GM12878 (cell line): Measurements from ENCODE around the gene TIMM21. TPM values are rescaled to one million over a fixed set of nuclear protein-coding genes. Genes with fewer than 3 reads are reported as not detected.

ENCODE experiments used
- ATAC-seq: fragments of 200-7000 bp; cut with Tn5 transposase; 3 replicates; pipeline ENCODE4 v1.9.1; 2020; ENCODE audit warnings: mild to moderate bottlenecking, moderate library complexity
- BruUV-seq: library from RNA; stranded (reverse); fragments of 400-500 nt; replicated peaks from 2 replicates; lab custom pipeline; 2021; lab: Mats Ljungman, UMichigan
- CTCF ChIA-PET: fragments of 300-600 bp; sonication (Branson Sonifier 250); formaldehyde crosslinking; extraction: SDS; loops from one replicate; lab custom pipeline; 2021; ENCODE audit warnings: inconsistent platforms; lab: Yijun Ruan, JAX
- POLR2A ChIA-PET: fragments of 350-600 bp; formaldehyde crosslinking; extraction: SDS; loops from one replicate; lab custom pipeline; 2021; ENCODE audit warnings: inconsistent platforms; lab: Charles Lee
- RAD21 ChIA-PET: fragments of 300-600 bp; sonication (Branson Sonifier 250); formaldehyde crosslinking; loops from one replicate; lab custom pipeline; 2023; ENCODE audit warnings: antibody characterized with exemption; ENCODE audit not compliant: unreplicated experiment; lab: Charles Lee
- SMC1A ChIA-PET: fragments of 300-600 bp; sonication (Branson Sonifier 250); formaldehyde crosslinking; loops from one replicate; lab custom pipeline; 2023; ENCODE audit not compliant: unreplicated experiment, uncharacterized antibody; lab: Charles Lee
- DNase-seq: peaks from one replicate; pipeline ENCODE4 v3.0.0-alpha.2; 2011; ENCODE audit warnings: low read depth, low spot score
- FAIRE-seq: peaks from 3 replicates; lab custom pipeline; 2011; peaks lifted over from hg19 to GRCh38; lab: Jason Lieb, UNC
- H2AFZ ChIP-seq: 2 replicates; pipeline ENCODE4 v1.6.0; 2011; ENCODE audit warnings: low read depth, low read length, control low read depth; ENCODE audit not compliant: control insufficient read depth
- H3K27ac ChIP-seq: 2 replicates; pipeline ENCODE4 v1.5.1; 2011; ENCODE audit warnings: control low read depth; ENCODE audit not compliant: control insufficient read depth, insufficient read depth
- H3K27me3 ChIP-seq, 2 experiments: replicated peaks in 1 of 2; 2 replicates each; pipeline versions ENCODE4 v1.6.0 to v1.6.1; 2011; ENCODE audit warnings: low read length in 1 of 2; ENCODE audit not compliant: control insufficient read depth in 2 of 2, insufficient read depth in 2 of 2
- H3K36me3 ChIP-seq, 2 experiments: 2 replicates each; pipeline ENCODE4 v1.5.1; 2011; ENCODE audit warnings: low read length in 1 of 2; ENCODE audit not compliant: control insufficient read depth in 2 of 2, insufficient read depth in 2 of 2
- H3K4me1 ChIP-seq: 2 replicates; pipeline ENCODE4 v1.6.1; 2011; ENCODE audit warnings: mild to moderate bottlenecking, low read length, moderate library complexity, mixed read lengths; ENCODE audit not compliant: control insufficient read depth, insufficient read depth
- H3K4me2 ChIP-seq: 2 replicates; pipeline ENCODE4 v1.6.0; 2011; ENCODE audit warnings: control low read depth; ENCODE audit not compliant: control insufficient read depth, insufficient read depth
- H3K4me3 ChIP-seq: fragments of 200-600 bp; sonication (generic); 2 replicates; pipeline ENCODE4 v1.5.1; 2016
- H3K79me2 ChIP-seq: 2 replicates; pipeline ENCODE4 v1.6.0; 2011; ENCODE audit warnings: low read length; ENCODE audit not compliant: control insufficient read depth, insufficient read depth
- H3K9ac ChIP-seq: 2 replicates; pipeline ENCODE4 v1.8.0; 2011; ENCODE audit warnings: low read length, control low read depth, mixed read lengths; ENCODE audit not compliant: control insufficient read depth, insufficient read depth
- H3K9me3 ChIP-seq: replicated peaks from 3 replicates; pipeline ENCODE4 v1.5.1; 2011; ENCODE audit warnings: mild to moderate bottlenecking, low read length; ENCODE audit not compliant: control insufficient read depth, insufficient read depth
- H4K20me1 ChIP-seq: 2 replicates; pipeline ENCODE4 v1.6.0; 2011; ENCODE audit not compliant: control insufficient read depth, insufficient read depth
- HDAC6 ChIP-seq: fragments of 200-600 bp; sonication (generic); IDR thresholded peaks from one replicate; pipeline ENCODE4 v1.8.0; 2017; ENCODE audit warnings: antibody characterized with exemption; ENCODE audit not compliant: unreplicated experiment
- IRF4 ChIP-seq: IDR thresholded peaks from 2 replicates; pipeline ENCODE4 v1.6.1; 2011; ENCODE audit warnings: low read depth, low read length
- PAX5 ChIP-seq: IDR thresholded peaks from 2 replicates; pipeline ENCODE4 v1.6.1; 2011; ENCODE audit warnings: low read depth, low read length, borderline replicate concordance
- RBBP5 ChIP-seq: fragments of 200-600 bp; sonication (generic); conservative IDR thresholded peaks from 2 replicates; pipeline ENCODE4 v1.6.1; 2016
- SMC3 ChIP-seq: IDR thresholded peaks from 2 replicates; pipeline ENCODE4 v1.6.1; 2011; ENCODE audit warnings: low read length, improper control_type of control experiment, borderline replicate concordance
- SPI1 ChIP-seq: IDR thresholded peaks from 2 replicates; pipeline ENCODE4 v1.6.1; 2011; ENCODE audit warnings: low read depth, mild to moderate bottlenecking, low read length, moderate library complexity, borderline replicate concordance; ENCODE audit not compliant: insufficient read depth
- TBL1XR1 ChIP-seq: IDR thresholded peaks from 2 replicates; pipeline ENCODE4 v1.6.1; 2012; ENCODE audit warnings: low read depth, low read length, improper control_type of control experiment
- WGBS: methylation state at CpG from one replicate; pipeline ENCODE4 v1.1.6; 2016; ENCODE audit warnings: low lambda C conversion rate; ENCODE audit not compliant: insufficient replicate concordance, insufficient coverage; ENCODE audit errors: missing lambda C conversion rate; 5-methylcytosine and 5-hydroxymethylcytosine counted together
- in situ Hi-C: fragments of 300-500 bp; cut with MboI; formaldehyde crosslinking; loops from 9 replicates; pipeline ENCODE4 v1.14.3; 2018; ENCODE audit warnings: mixed read lengths
- intact Hi-C: fragments of 100-400 bp; cut with micrococcal nuclease; formaldehyde crosslinking; loops from one replicate; pipeline ENCODE4 v1.14.2; 2022; ENCODE audit not compliant: unreplicated experiment
- polyA plus RNA-seq, 11 experiments: library from polyadenylated mRNA; depleted of rRNA in 4 of 11; unstranded in 6 of 11; stranded (reverse) in 5 of 11; fragments of >200 nt; fragmentation: Nextera tagmentation in 4 of 11; fragmentation: Illumina TruSeq in 1 of 11; extraction: Ambion mirVana in 4 of 11; extraction: Trizol in 1 of 11; gene quantifications; 1 replicate in 1 of 11; 2 replicates in 10 of 11; pipeline versions ENCODE4 v1.2.1 to v1.2.3, GENCODE V29; 2011 to 2016; ENCODE audit warnings: inconsistent platforms in 2 of 11, missing spikeins in 2 of 11, low read depth in 1 of 11
- total RNA-seq, 4 experiments: library from RNA; depleted of rRNA in 3 of 4; stranded (reverse); fragments of >200 nt in 3 of 4; fragmentation: Illumina TruSeq in 1 of 4; extraction: Trizol in 1 of 4; gene quantifications; 2 replicates each; pipeline versions ENCODE4 v1.2.1 to v1.2.3, GENCODE V29; 2013 to 2021
- TF ChIP-seq, protein P1 (sequence below): fragments of 450-650 bp; IDR thresholded peaks from 2 replicates; pipeline ENCODE4 v1.6.1; 2017; ENCODE audit warnings: low read depth, mild to moderate bottlenecking, moderate library complexity
- TF ChIP-seq, protein P2 (sequence below), 3 experiments: IDR thresholded peaks in 2 of 3; conservative IDR thresholded peaks in 1 of 3; 2 replicates each; pipeline ENCODE4 v1.5.1; 2011; ENCODE audit warnings: low read depth in 3 of 3, low read length in 3 of 3, mild to moderate bottlenecking in 3 of 3, control low read depth in 2 of 3, moderate library complexity in 2 of 3, inconsistent platforms in 1 of 3, mixed read lengths in 1 of 3; ENCODE audit not compliant: control insufficient read depth in 2 of 3, insufficient read depth in 1 of 3; ENCODE audit errors: extremely low read depth in 1 of 3

TIMM21 gene
- total and polyA plus RNA-seq, 10 of the 15 experiments (the other 5 are each of a cell fraction or from before 2014, with no cell fraction given) = 39.5 to 203 (median 83.4) TPM

DNA sequence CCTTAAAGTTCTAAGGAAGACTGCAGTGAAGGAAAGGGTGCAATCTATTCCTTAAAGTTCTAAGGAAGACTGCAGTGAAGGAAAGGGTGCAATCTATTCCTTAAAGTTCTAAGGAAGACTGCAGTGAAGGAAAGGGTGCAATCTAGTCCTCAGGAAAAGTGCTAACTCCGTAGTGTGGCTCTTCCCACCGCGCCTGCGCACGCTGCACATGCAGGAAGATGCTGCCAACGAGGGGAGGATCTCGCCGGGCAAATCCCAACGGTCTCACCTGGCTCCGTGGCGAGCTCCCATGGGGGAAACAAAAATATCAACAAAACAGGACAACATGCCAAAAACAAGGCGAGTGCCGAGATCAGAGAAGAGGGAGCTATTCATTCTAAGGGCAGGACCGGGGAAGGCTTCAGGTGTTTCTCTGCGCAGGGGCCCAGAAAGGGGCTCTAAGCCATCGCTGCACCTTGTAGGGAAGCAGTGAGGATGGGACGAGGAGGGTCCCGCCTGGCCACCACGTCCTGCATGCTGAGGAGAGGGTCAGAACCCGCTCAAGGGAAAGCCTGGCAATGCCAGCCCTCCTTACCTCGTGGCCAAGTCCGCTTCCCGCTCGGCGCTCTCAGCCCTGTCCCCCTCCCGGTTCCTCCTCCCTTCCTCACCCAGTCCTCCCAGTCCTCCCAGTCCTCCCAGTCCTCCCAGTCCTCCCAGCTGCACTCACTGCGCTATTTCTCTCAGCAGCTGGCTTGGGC is 24.5 kb downstream of the TIMM21 start:
- no peak for ATAC-seq
- 77% methylated on average over 26 of the region's 27 CpGs for WGBS
- SMC1A ChIA-PET = no interaction called here
- H4K20me1 ChIP-seq = no peaks in the 10 kb centered on the region
- no peak for FAIRE-seq
- H3K4me2 ChIP-seq = peak overlapping the region; percentile 85
- no peak overlapping the region for H3K27ac ChIP-seq
- CTCF ChIA-PET = interaction anchor here (1.3 to 1.7 kb wide), 2 partner anchors 12 to 24 kb away, joined by 3 to 4 read pairs; no protein-coding TSS in a partner anchor
- intact Hi-C loops = no loop called here
- H3K79me2 ChIP-seq = no peaks in the 10 kb centered on the region
- no peak overlapping the region for H3K4me3 ChIP-seq
- no peaks in the 10 kb centered on the region for H3K9me3 ChIP-seq
- peaks cover 0 to 2% of the 10 kb centered on the region in 2 experiments; a peak in 1 of 4 replicates for H3K27me3 ChIP-seq
- no peaks in the 10 kb centered on the region for H3K36me3 ChIP-seq
- in situ Hi-C loops = no loop called here
- no peak overlapping the region for H2AFZ ChIP-seq
- no peak overlapping the region for H3K9ac ChIP-seq
- TF ChIP-seq SMC3 = no peak
- no peak for TF ChIP-seq IRF4
- TF ChIP-seq, all 136 proteins: peak for 0
- RAD21 ChIA-PET = no interaction called here
- peaks cover 6% of the 10 kb centered on the region; the same call in 1 of the 2 replicates for H3K4me1 ChIP-seq
- DNase-seq = no peak
- BruUV-seq = no TSS peak
- POLR2A ChIA-PET = no interaction called here

DNA sequence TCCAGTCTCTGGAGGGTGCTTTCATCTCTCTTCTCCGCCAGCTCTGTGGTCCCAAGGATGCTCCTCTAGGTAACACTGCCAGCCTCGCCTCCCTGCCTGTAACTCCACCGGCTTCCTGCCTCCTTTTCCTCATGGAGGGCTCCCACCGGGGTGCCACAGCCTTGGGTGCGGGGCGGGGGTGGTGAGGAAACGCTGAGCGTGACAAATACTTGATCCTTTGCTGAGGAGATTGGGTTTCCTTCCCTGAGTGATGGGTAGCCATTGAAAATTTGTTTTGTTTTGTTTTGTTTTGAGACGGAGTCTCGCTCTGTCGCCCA is 25.1 kb downstream of the TIMM21 start:
- 61% methylated on average over 8 of the region's 11 CpGs for WGBS
- ChIA-PET CTCF (no interaction called here), POLR2A (no interaction called here), SMC1A (no interaction called here), RAD21 (no interaction called here)
- H3K9me3 ChIP-seq = no peaks in the 10 kb centered on the region
- H3K4me2 ChIP-seq = no peak overlapping the region
- H3K27me3 ChIP-seq = peaks cover 0 to 2% of the 10 kb centered on the region in 2 experiments; a peak in 1 of 4 replicates
- H2AFZ ChIP-seq = no peak overlapping the region
- no peaks in the 10 kb centered on the region for H4K20me1 ChIP-seq
- intact Hi-C loops = no loop called here
- in situ Hi-C loops = no loop called here
- H3K27ac ChIP-seq = no peak overlapping the region
- no peak for ATAC-seq
- FAIRE-seq = no peak
- H3K9ac ChIP-seq = no peak overlapping the region
- H3K4me1 ChIP-seq = peaks cover 6% of the 10 kb centered on the region; the same call in 1 of the 2 replicates
- H3K4me3 ChIP-seq = no peak overlapping the region
- H3K36me3 ChIP-seq = no peaks in the 10 kb centered on the region
- no TSS peak for BruUV-seq
- no peak for DNase-seq
- TF ChIP-seq, protein P1, sequence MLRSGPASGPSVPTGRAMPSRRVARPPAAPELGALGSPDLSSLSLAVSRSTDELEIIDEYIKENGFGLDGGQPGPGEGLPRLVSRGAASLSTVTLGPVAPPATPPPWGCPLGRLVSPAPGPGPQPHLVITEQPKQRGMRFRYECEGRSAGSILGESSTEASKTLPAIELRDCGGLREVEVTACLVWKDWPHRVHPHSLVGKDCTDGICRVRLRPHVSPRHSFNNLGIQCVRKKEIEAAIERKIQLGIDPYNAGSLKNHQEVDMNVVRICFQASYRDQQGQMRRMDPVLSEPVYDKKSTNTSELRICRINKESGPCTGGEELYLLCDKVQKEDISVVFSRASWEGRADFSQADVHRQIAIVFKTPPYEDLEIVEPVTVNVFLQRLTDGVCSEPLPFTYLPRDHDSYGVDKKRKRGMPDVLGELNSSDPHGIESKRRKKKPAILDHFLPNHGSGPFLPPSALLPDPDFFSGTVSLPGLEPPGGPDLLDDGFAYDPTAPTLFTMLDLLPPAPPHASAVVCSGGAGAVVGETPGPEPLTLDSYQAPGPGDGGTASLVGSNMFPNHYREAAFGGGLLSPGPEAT = no peak
- no peak for TF ChIP-seq SMC3
- TF ChIP-seq, protein P2, sequence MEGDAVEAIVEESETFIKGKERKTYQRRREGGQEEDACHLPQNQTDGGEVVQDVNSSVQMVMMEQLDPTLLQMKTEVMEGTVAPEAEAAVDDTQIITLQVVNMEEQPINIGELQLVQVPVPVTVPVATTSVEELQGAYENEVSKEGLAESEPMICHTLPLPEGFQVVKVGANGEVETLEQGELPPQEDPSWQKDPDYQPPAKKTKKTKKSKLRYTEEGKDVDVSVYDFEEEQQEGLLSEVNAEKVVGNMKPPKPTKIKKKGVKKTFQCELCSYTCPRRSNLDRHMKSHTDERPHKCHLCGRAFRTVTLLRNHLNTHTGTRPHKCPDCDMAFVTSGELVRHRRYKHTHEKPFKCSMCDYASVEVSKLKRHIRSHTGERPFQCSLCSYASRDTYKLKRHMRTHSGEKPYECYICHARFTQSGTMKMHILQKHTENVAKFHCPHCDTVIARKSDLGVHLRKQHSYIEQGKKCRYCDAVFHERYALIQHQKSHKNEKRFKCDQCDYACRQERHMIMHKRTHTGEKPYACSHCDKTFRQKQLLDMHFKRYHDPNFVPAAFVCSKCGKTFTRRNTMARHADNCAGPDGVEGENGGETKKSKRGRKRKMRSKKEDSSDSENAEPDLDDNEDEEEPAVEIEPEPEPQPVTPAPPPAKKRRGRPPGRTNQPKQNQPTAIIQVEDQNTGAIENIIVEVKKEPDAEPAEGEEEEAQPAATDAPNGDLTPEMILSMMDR (IDR thresholded peaks at IDR 0.05 in 2 of 3, conservative IDR thresholded peaks at IDR 0.05 in 1 of 3; ENCODE audit: control insufficient read depth in 2 of 3, extremely low read depth in 1 of 3, insufficient read depth in 1 of 3, low read depth in 3 of 3, low read length in 3 of 3) = no peak
- TF ChIP-seq PAX5 = no peak
- TF ChIP-seq SPI1 = no peak
- no peak for TF ChIP-seq HDAC6
- no peak for TF ChIP-seq TBL1XR1
- no peak for TF ChIP-seq RBBP5
- no peaks in the 10 kb centered on the region for H3K79me2 ChIP-seq
